Adrenal gland (tissue), 5 donors: Measurements from ENCODE around the gene FHOD3.

Experiments used
- POLR2A ChIP-seq, 2 donors: fragments of 450-650 bp; IDR thresholded peaks; one replicate each; pipeline ENCODE4 v1.6.1; 2017; ENCODE audit warnings: antibody characterized with exemption in 2 of 2, mild to moderate bottlenecking in 2 of 2, moderate library complexity in 1 of 2
- TF ChIP-seq, protein P1 (sequence below), 6 experiments: fragments of 450-650 bp in 4 of 6; fragments of 200-600 bp in 2 of 6; sonication (generic) in 1 of 6; IDR thresholded peaks; 1 replicate in 5 of 6; 2 replicates in 1 of 6; pipeline versions ENCODE4 v1.5.1 to v1.8.0; 2016 to 2021; ENCODE audit warnings: antibody characterized with exemption in 6 of 6, mild to moderate bottlenecking in 2 of 6, moderate library complexity in 1 of 6
- donor health status: DM: no; HTN: no; CAD: no.

DNA sequence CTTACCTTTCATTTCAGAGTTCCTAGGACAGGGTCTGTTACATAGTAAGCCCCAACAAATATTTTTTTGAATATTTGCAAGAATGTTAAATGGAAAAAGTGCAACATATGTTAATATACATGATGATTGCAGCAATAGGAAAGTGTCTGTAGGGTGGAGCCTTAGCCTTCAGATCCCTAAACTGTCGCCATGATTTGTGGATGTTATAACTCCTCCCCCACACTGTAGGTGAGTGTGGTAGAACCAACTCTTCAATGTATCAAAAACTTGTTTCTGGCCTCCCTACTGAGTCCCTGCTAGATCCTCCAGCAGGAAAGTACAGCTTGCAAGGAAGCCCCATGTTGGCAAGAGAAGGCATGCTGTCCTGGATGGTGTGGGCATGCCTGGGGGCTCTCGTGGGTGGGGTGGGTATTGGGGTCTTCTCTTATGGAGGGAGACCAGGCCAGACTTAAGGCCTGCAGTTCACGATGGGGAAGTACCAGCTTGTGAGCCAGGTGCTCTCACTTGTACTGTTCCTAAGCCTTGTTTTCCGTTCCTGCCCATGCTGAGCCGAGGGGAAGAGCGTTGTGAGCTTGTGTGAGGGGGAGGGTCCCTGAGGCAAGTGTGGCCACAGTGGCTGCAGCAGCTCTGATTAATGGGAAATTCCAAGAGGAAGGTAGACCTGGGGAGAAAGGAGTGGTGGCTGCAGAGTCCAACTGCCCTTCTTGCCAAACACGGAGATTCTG lies 11.4 kb downstream of the FHOD3 start:
- TF ChIP-seq, protein P1, sequence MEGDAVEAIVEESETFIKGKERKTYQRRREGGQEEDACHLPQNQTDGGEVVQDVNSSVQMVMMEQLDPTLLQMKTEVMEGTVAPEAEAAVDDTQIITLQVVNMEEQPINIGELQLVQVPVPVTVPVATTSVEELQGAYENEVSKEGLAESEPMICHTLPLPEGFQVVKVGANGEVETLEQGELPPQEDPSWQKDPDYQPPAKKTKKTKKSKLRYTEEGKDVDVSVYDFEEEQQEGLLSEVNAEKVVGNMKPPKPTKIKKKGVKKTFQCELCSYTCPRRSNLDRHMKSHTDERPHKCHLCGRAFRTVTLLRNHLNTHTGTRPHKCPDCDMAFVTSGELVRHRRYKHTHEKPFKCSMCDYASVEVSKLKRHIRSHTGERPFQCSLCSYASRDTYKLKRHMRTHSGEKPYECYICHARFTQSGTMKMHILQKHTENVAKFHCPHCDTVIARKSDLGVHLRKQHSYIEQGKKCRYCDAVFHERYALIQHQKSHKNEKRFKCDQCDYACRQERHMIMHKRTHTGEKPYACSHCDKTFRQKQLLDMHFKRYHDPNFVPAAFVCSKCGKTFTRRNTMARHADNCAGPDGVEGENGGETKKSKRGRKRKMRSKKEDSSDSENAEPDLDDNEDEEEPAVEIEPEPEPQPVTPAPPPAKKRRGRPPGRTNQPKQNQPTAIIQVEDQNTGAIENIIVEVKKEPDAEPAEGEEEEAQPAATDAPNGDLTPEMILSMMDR (IDR thresholded peaks at IDR 0.05), result no peak
- TF ChIP-seq POLR2A (IDR thresholded peaks at IDR 0.05), result no peak
